Measurements from ENCODE around the gene HMX1. TPM values are rescaled to one million over a fixed set of nuclear protein-coding genes. Genes with fewer than 3 reads are reported as not detected.

Gene HMX1
- total RNA-seq, 1 donor from 2014 or later, result not detected

GRCh38 chr4:8917321-8917811 lies 45.7 kb upstream of the HMX1 start:
- intact Hi-C loops (cut with DNase I), result no loop called here
- Histone ChIP-seq H3K27me3 (peaks cover 9% of the 10 kb centered on the region), H3K9me3 (no peaks in the 10 kb centered on the region), H3K27ac (no peak overlapping the region), H3K4me1 (no peaks in the 10 kb centered on the region), H3K36me3 (no peaks in the 10 kb centered on the region), H3K4me3 (no peak overlapping the region)
- TF ChIP-seq CTCF (IDR thresholded peaks at IDR 0.05), result no peak
- ATAC-seq, result no peak
- DNase-seq, result peak; percentile 54

- Histone ChIP-seq H3K36me3 (no peaks in the 10 kb centered on the region), H3K9me3 (no peaks in the 10 kb centered on the region), H3K27ac (no peak overlapping the region), H3K4me3 (no peak overlapping the region), H3K4me1 (no peaks in the 10 kb centered on the region), H3K27me3 (peaks cover 9% of the 10 kb centered on the region)
- intact Hi-C loops (cut with DNase I), result no loop called here
- DNase-seq (no peak), ATAC-seq (no peak)
- TF ChIP-seq CTCF (IDR thresholded peaks at IDR 0.05), result no peak
Measured at GRCh38 chr4:8916906-8917305, 45.3 kb upstream of the HMX1 start.

GRCh38 chr4:8916351-8916885 lies 44.8 kb upstream of the HMX1 start:
- intact Hi-C loops (cut with DNase I), result no loop called here
- H3K27me3 ChIP-seq, result peaks cover 9% of the 10 kb centered on the region
- H3K36me3 ChIP-seq, result no peaks in the 10 kb centered on the region
- no peak for TF ChIP-seq CTCF (IDR thresholded peaks at IDR 0.05)
- no peak overlapping the region for H3K27ac ChIP-seq
- DNase-seq (no peak), ATAC-seq (no peak)
- H3K4me1 ChIP-seq, result no peaks in the 10 kb centered on the region
- H3K9me3 ChIP-seq, result no peaks in the 10 kb centered on the region
- H3K4me3 ChIP-seq, result no peak overlapping the region

- peaks cover 4% of the 10 kb centered on the region for H3K27me3 ChIP-seq
- no peak for ATAC-seq
- H3K36me3 ChIP-seq, result no peaks in the 10 kb centered on the region
- no peaks in the 10 kb centered on the region for H3K4me1 ChIP-seq
- no peak overlapping the region for H3K4me3 ChIP-seq
- no peaks in the 10 kb centered on the region for H3K9me3 ChIP-seq
- DNase-seq, result peak; percentile 59
- TF ChIP-seq CTCF (IDR thresholded peaks at IDR 0.05), result no peak
- H3K27ac ChIP-seq, result no peak overlapping the region
- intact Hi-C loops (cut with DNase I), result no loop called here
Measured at GRCh38 chr4:8915201-8916200, 43.9 kb upstream of the HMX1 start.

- Histone ChIP-seq H3K27ac (no peak overlapping the region), H3K4me1 (no peaks in the 10 kb centered on the region), H3K36me3 (no peaks in the 10 kb centered on the region), H3K27me3 (no peaks in the 10 kb centered on the region), H3K9me3 (no peaks in the 10 kb centered on the region), H3K4me3 (no peak overlapping the region)
- DNase-seq, result peak; percentile 53
- no peak for ATAC-seq
- intact Hi-C loops (cut with DNase I), result no loop called here
- TF ChIP-seq CTCF (IDR thresholded peaks at IDR 0.05), result no peak
Measured at GRCh38 chr4:8914461-8915171, 43.0 kb upstream of the HMX1 start.
